Astrocyte (in vitro differentiated cells and primary cell): Measurements from ENCODE around the gene MYPOP. TPM values are rescaled to one million over a fixed set of nuclear protein-coding genes. Genes with fewer than 3 reads are reported as not detected.

Experiments
- DNase-seq: peaks from one replicate; pipeline ENCODE4 v3.0.0-alpha.2; 2010; ENCODE audit warnings: low read depth
- FAIRE-seq: peaks from 2 replicates; lab custom pipeline; 2011; peaks lifted over from hg19 to GRCh38; lab: Jason Lieb, UNC
- H2AFZ ChIP-seq: 2 replicates; pipeline ENCODE4 v1.6.0; 2012; ENCODE audit warnings: low read depth, low read length, inconsistent platforms
- H3K27ac ChIP-seq: 2 replicates; pipeline ENCODE4 v1.5.1; 2011; ENCODE audit warnings: low read depth, low read length, inconsistent platforms
- H3K27me3 ChIP-seq: 2 replicates; pipeline ENCODE4 v1.6.0; 2011; ENCODE audit warnings: low read length, inconsistent platforms; ENCODE audit not compliant: insufficient read depth
- H3K36me3 ChIP-seq: 2 replicates; pipeline ENCODE4 v1.5.1; 2011; ENCODE audit warnings: low read length, inconsistent platforms; ENCODE audit not compliant: insufficient read depth
- H3K4me1 ChIP-seq: 2 replicates; pipeline ENCODE4 v1.5.1; 2011; ENCODE audit warnings: low read length, inconsistent platforms; ENCODE audit not compliant: insufficient read depth
- H3K4me2 ChIP-seq: 2 replicates; pipeline ENCODE4 v1.6.0; 2012; ENCODE audit warnings: low read length, inconsistent platforms
- H3K4me3 ChIP-seq: 2 replicates; pipeline ENCODE4 v1.5.1; 2011; ENCODE audit warnings: low read depth, mild to moderate bottlenecking, low read length, inconsistent platforms; ENCODE audit not compliant: insufficient read depth
- H3K79me2 ChIP-seq: 2 replicates; pipeline ENCODE4 v1.6.0; 2012; ENCODE audit warnings: mild to moderate bottlenecking, low read length, inconsistent platforms; ENCODE audit not compliant: insufficient read depth
- H3K9ac ChIP-seq: 2 replicates; pipeline ENCODE4 v1.6.0; 2012; ENCODE audit warnings: mild to moderate bottlenecking, low read length, inconsistent platforms
- H3K9me3 ChIP-seq: 2 replicates; pipeline ENCODE4 v1.5.1; 2012; ENCODE audit warnings: low read depth, mild to moderate bottlenecking, low read length, inconsistent platforms; ENCODE audit not compliant: insufficient read depth
- H4K20me1 ChIP-seq: 2 replicates; pipeline ENCODE4 v1.6.0; 2012; ENCODE audit warnings: low read length, inconsistent platforms; ENCODE audit not compliant: insufficient read depth
- H3K27ac Mint-ChIP-seq: one replicate; pipeline ENCODE4 v1.8.0; 2021; ENCODE audit warnings: mild to moderate bottlenecking, mixed read lengths; ENCODE audit not compliant: unreplicated experiment
- H3K27me3 Mint-ChIP-seq: one replicate; pipeline ENCODE4 v1.8.0; 2021; ENCODE audit warnings: low read depth, mixed read lengths; ENCODE audit not compliant: unreplicated experiment
- H3K36me3 Mint-ChIP-seq: one replicate; pipeline ENCODE4 v1.8.0; 2021; ENCODE audit warnings: low read depth, mixed read lengths; ENCODE audit not compliant: unreplicated experiment
- H3K4me1 Mint-ChIP-seq: one replicate; pipeline ENCODE4 v1.8.0; 2021; ENCODE audit warnings: low read depth, mixed read lengths; ENCODE audit not compliant: unreplicated experiment
- H3K4me3 Mint-ChIP-seq: one replicate; pipeline ENCODE4 v1.8.0; 2021; ENCODE audit warnings: mild to moderate bottlenecking, moderate library complexity, mixed read lengths; ENCODE audit not compliant: unreplicated experiment
- H3K9me3 Mint-ChIP-seq: one replicate; pipeline ENCODE4 v1.8.0; 2021; ENCODE audit warnings: mild to moderate bottlenecking, mixed read lengths; ENCODE audit not compliant: unreplicated experiment
- EZH2 ChIP-seq: IDR thresholded peaks from 2 replicates; pipeline ENCODE4 v1.6.1; 2012; ENCODE audit warnings: mild to moderate bottlenecking, low read length, inconsistent platforms; ENCODE audit not compliant: insufficient read depth
- total RNA-seq: library from RNA; stranded (reverse); gene quantifications from 2 replicates; pipeline ENCODE4 v1.2.1, GENCODE V29; 2021
- TF ChIP-seq, protein P1 (sequence below): IDR thresholded peaks from 2 replicates; pipeline ENCODE4 v1.5.1; 2011; ENCODE audit warnings: low read depth, mild to moderate bottlenecking, inconsistent platforms, low read length, moderate library complexity; ENCODE audit not compliant: insufficient read depth

The MYPOP gene
- total RNA-seq, 1 donor from 2014 or later, result 11.0 TPM

DNA sequence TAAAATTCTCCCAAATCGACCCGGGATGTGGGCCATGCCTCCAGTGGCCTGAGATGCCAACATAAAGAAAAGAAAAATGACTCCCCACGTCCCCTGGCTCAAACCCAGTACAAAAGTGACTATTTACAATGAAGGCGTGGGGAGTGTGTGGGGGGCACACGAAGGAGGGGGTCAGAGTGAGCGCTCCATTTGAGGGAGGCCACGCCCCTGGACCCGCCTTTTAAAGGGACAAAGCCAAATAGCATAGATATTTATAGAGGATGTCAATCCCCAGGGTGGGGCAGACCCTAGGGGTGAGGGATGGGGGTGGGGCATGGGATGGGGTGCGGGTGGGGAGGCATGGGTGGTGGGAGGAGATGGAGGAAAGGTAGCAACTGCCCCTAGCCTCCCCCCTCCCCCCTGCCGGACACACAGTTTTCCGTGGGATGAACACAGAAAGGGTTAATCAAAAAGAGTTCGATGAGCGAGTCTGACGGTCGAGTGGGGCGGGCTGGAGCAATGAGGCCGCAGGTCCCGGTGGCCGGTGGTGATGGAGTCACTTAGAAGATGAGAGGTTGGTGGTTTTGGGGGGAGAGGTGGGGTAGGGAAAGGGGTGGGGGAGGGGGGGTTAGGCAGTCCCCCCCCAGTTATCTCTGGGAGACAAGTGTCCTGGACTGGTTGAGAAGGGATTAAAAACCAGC, 32.3 kb upstream of the MYPOP start:
- Mint-ChIP-seq H3K9me3 (peaks cover 1% of the 10 kb centered on the region), H3K27ac (no peak overlapping the region), H3K27me3 (peaks cover 30% of the 10 kb centered on the region), H3K4me1 (no peaks in the 10 kb centered on the region), H3K36me3 (peaks cover 8% of the 10 kb centered on the region), H3K4me3 (no peak overlapping the region)
- Histone ChIP-seq H4K20me1 (no peaks in the 10 kb centered on the region), H3K9ac (no peak overlapping the region), H3K4me1 (no peaks in the 10 kb centered on the region), H3K36me3 (no peaks in the 10 kb centered on the region), H3K27ac (no peak overlapping the region), H3K27me3 (peaks cover 4% of the 10 kb centered on the region), H3K9me3 (no peaks in the 10 kb centered on the region), H3K4me2 (no peak overlapping the region), H2AFZ (no peak overlapping the region), H3K4me3 (no peak overlapping the region), H3K79me2 (no peaks in the 10 kb centered on the region)
- FAIRE-seq (no peak), DNase-seq (no peak)
- TF ChIP-seq, protein P1, sequence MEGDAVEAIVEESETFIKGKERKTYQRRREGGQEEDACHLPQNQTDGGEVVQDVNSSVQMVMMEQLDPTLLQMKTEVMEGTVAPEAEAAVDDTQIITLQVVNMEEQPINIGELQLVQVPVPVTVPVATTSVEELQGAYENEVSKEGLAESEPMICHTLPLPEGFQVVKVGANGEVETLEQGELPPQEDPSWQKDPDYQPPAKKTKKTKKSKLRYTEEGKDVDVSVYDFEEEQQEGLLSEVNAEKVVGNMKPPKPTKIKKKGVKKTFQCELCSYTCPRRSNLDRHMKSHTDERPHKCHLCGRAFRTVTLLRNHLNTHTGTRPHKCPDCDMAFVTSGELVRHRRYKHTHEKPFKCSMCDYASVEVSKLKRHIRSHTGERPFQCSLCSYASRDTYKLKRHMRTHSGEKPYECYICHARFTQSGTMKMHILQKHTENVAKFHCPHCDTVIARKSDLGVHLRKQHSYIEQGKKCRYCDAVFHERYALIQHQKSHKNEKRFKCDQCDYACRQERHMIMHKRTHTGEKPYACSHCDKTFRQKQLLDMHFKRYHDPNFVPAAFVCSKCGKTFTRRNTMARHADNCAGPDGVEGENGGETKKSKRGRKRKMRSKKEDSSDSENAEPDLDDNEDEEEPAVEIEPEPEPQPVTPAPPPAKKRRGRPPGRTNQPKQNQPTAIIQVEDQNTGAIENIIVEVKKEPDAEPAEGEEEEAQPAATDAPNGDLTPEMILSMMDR, result no peak
- TF ChIP-seq EZH2, result no peak

DNA sequence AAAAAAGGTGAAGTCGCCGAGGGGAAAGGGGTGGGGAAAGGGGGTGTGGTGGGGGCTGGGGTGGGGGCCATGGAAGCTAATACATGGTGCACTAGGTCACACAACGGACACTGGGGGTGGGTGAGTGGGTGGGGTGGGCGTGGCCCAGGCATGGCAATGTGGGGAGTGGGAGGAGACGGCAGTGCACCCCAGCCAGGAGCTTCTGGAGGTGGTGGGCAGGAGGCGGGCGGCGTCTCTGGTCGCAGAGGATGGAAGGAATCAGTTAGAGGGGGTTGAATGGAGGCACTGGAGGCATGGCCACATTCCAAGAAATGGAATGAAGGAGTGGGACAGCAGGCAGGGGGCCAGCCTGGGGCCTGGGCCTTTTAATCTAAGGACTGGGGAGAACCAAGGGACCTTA, 31.3 kb upstream of the MYPOP start:
- Mint-ChIP-seq H3K4me3 (no peak overlapping the region), H3K36me3 (peaks cover 5% of the 10 kb centered on the region), H3K9me3 (peaks cover 1% of the 10 kb centered on the region), H3K27me3 (peaks cover 37% of the 10 kb centered on the region), H3K4me1 (no peaks in the 10 kb centered on the region), H3K27ac (no peak overlapping the region)
- Histone ChIP-seq H3K27ac (no peak overlapping the region), H3K27me3 (peaks cover 4% of the 10 kb centered on the region), H3K4me2 (no peak overlapping the region), H3K4me3 (no peak overlapping the region), H3K36me3 (no peaks in the 10 kb centered on the region), H3K4me1 (no peaks in the 10 kb centered on the region), H2AFZ (no peak overlapping the region), H3K79me2 (no peaks in the 10 kb centered on the region), H3K9ac (no peak overlapping the region), H4K20me1 (no peaks in the 10 kb centered on the region), H3K9me3 (no peaks in the 10 kb centered on the region)
- DNase-seq (no peak), FAIRE-seq (no peak)
- TF ChIP-seq, protein P1, result no peak
- no peak for TF ChIP-seq EZH2

DNA sequence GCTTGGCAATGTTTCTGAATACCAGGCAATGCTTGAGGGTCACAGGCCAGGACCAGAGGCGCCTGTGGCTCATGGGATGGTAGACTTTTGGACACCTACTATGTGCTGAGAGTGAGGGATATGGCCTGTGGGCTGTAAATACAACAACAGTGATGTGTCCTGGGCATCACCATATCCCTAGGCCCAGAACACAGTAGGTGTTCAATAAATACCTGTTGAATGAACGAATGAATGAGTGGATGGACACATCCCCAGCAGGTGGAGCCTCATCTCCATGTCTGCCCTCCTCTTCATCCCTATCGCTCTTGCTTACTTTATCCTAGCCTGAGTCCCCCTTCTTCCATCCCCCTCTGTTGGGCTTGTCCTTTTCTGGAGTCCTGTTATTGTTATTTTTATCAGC, 28.6 kb upstream of the MYPOP start:
- no peak overlapping the region for H3K27ac ChIP-seq
- no peaks in the 10 kb centered on the region for H4K20me1 ChIP-seq
- Mint-ChIP-seq H3K4me3 (no peak overlapping the region), H3K27ac (no peak overlapping the region), H3K36me3 (peaks cover 3% of the 10 kb centered on the region), H3K27me3 (peaks cover 34% of the 10 kb centered on the region), H3K4me1 (no peaks in the 10 kb centered on the region), H3K9me3 (peaks cover 1% of the 10 kb centered on the region)
- no peaks in the 10 kb centered on the region for H3K36me3 ChIP-seq
- DNase-seq, result no peak
- no peak overlapping the region for H2AFZ ChIP-seq
- H3K4me2 ChIP-seq, result no peak overlapping the region
- TF ChIP-seq EZH2, result no peak
- TF ChIP-seq, protein P1, result no peak
- H3K79me2 ChIP-seq, result no peaks in the 10 kb centered on the region
- no peak overlapping the region for H3K9ac ChIP-seq
- no peaks in the 10 kb centered on the region for H3K9me3 ChIP-seq
- H3K4me1 ChIP-seq, result peaks cover 3% of the 10 kb centered on the region
- no peak for FAIRE-seq
- peaks cover 2% of the 10 kb centered on the region for H3K27me3 ChIP-seq
- H3K4me3 ChIP-seq, result no peak overlapping the region
